HG03558 (cell line): Measurements from ENCODE around the gene THPO.

Source experiments
- ATAC-seq: cut with Tn5 transposase; IDR thresholded peaks from one replicate; pipeline ENCODE4 v1.9.1; 2021; ENCODE audit warnings: moderate number of reproducible peaks; ENCODE audit not compliant: unreplicated experiment; ENCODE audit errors: extremely low read depth

The THPO gene

GRCh38 chr3:184336547-184337398 is 41.2 kb downstream of the THPO start:
- no peak for ATAC-seq

DNA sequence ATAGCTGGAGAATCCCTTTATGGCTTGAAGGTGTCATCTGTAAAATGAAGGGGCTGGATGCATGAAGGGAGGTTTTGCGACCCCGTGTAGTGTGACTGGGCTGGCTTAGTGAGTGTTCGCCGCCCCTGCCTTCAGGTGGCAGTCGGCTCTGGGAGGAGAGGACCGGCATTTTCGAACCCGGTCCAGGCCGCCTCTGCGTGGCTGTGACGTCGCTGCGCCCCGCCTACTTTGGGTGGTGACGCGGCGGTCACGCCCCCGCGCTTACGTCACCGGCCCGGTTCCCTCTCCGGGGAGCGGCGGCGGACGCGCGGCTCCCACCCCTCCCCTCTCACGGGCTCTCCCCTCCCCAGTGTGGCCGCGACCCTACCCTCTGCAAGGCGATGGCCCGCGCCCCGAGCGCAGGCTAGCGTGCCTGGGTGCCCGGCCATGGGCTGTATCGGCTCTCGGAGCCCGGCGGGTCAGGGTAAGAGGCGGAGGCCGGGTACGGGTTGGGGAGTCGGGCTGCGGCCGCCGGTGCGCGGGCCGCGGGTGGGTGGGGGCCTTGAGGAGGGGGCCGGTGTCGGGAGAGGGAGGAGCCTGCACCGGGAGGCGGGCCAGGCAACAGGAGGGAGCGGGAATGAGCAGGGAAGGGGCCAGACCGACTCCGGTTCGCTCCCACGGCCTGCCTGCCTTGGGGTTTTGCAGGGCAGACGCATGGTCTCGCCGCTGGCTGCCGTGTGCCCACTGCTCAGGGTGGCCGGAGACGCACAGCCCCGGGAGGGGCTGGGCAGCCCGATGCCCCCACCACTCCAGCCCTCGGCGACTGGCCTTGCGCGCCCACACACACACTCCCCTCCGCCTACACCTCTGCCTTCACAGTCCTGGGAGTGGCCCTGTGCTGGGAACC is 42.1 kb downstream of the THPO start:
- ATAC-seq: peak; percentile 38

GRCh38 chr3:184335291-184335660 is 42.7 kb downstream of the THPO start:
- ATAC-seq: no peak

DNA sequence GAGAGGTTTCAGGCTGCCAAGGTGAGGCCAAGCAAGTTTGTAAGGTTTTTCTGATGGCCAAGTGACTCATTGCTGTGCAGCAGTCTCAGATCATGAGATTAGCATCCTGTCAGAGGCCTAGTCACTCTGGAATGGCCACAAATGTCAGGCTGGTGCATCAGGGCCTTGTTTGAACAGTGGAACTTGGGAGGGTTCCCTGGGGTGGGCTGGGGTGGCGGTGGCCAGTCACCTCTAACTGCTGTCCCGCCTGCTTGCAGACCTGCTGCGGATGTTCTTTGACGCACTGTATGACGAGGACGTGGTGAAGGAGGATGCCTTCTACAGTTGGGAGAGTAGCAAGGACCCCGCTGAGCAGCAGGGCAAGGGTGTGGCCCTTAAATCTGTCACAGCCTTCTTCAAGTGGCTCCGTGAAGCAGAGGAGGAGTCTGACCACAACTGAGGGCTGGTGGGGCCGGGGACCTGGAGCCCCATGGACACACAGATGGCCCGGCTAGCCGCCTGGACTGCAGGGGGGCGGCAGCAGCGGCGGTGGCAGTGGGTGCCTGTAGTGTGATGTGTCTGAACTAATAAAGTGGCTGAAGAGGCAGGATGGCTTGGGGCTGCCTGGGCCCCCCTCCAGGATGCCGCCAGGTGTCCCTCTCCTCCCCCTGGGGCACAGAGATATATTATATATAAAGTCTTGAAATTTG is 43.4 kb downstream of the THPO start:
- no peak for ATAC-seq

- ATAC-seq: no peak
Measured at GRCh38 chr3:184333700-184334099, 44.3 kb downstream of the THPO start.

DNA sequence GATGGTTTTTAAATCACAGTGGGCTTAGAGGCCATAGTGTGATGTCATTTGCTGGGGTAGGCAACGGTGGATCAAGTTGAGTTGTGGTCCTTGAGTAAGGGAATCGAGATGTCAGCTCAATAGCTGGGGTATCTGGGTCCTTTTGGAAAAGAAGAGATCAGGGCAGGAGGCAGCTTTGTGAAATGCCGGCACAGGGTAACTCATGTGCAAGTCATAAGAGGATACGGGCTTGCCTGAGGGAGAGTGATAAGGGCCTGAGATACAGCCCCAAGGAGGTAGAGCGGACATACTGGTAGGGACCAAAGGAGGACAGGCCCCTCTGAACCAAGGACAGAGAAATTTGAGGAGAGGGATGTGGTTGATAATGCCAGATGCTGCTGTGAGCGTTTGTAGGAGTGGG is 44.8 kb downstream of the THPO start:
- ATAC-seq: no peak

DNA sequence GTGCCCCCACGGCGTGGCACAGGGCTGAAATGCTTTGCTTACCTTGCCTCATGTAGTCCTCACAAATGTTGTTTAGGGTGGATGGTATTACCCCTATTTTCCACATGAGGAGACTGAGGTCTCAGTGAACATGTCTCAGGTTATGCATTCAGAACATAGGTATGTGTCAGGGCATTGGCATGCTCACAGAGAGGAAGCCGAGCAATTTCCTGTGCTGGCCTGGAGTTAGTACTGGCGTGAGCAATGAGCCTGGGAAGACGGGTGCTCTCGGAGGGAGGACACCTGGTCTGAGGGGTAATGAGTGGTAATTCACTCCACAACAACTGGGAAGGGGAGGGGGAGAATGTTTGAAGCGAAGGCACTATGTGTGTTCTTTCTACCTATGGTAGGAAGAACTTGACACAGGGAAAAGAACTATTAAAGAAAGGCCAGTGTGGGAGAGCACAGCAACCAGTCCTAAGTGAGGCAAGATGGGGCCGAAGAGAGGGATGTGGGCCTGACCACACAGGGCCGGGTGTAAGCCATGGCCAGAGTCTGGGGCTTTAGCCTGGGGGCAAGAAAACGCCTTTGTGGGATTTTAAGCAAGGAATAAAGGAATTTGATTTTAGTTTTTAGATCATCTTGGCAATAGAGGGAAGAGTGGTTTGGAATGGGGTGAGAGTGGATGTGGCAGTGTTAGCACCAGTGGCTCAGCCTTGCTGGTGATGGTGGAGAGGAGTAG is 45.5 kb downstream of the THPO start:
- ATAC-seq: no peak

- ATAC-seq: no peak
Measured at GRCh38 chr3:184328516-184328915, 49.5 kb downstream of the THPO start.

- ATAC-seq: no peak
Measured at GRCh38 chr3:184327171-184327570, 50.8 kb downstream of the THPO start.

GRCh38 chr3:184325715-184326369 is 52.2 kb downstream of the THPO start:
- no peak for ATAC-seq

DNA sequence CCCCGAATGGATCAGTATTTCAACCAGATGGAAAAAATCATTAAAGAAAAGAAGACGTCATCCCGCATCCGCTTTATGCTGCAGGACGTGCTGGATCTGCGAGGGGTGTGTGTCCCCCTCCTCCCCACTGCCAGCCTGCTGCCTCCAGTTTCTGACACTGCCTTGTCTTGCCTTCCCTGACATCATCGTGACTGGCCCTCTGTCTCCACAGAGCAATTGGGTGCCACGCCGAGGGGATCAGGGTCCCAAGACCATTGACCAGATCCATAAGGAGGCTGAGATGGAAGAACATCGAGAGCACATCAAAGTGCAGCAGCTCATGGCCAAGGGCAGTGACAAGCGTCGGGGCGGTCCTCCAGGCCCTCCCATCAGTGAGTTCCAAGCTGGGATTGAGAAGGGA is 52.7 kb downstream of the THPO start:
- ATAC-seq: no peak

DNA sequence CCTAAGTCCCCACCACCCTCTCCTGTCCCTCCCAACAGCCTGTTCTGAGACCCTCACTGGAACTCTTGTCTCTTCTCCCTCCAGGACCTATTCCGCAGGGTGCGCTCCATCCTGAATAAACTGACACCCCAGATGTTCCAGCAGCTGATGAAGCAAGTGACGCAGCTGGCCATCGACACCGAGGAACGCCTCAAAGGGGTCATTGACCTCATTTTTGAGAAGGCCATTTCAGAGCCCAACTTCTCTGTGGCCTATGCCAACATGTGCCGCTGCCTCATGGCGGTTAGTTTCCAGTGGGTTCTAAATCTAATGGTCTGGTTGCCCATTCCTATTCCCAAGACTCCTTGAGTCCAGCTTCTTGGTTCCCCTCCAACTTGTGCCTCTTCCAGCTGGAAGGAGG is 54.3 kb downstream of the THPO start:
- ATAC-seq: no peak

GRCh38 chr3:184322731-184323487 is 55.1 kb downstream of the THPO start:
- ATAC-seq: no peak
